GM21423 (cell line): ENCODE data around the gene SLC2A9.
"Not testable (repeated sequence)": the region's sequence is repeated elsewhere in the genome, so short reads cannot be mapped to it uniquely, and the experiment has no call there.

ENCODE experiments used
- ATAC-seq: cut with Tn5 transposase; IDR thresholded peaks from one replicate; pipeline ENCODE4 v1.9.1; 2021; ENCODE audit warnings: mild to moderate bottlenecking, moderate library complexity; ENCODE audit not compliant: unreplicated experiment

The SLC2A9 gene

GRCh38 chr4:9933956-9934355 lies 87.3 kb downstream of the SLC2A9 start:
- no peak for ATAC-seq

GRCh38 chr4:9933184-9933583 lies 88.1 kb downstream of the SLC2A9 start:
- ATAC-seq = no peak

- ATAC-seq = no peak
Measured at GRCh38 chr4:9932771-9933170, 88.5 kb downstream of the SLC2A9 start.

- no peak for ATAC-seq
Measured at GRCh38 chr4:9931146-9931545, 90.2 kb downstream of the SLC2A9 start.

- no peak for ATAC-seq
Measured at GRCh38 chr4:9929111-9929510, 92.2 kb downstream of the SLC2A9 start.

- no peak for ATAC-seq
Measured at GRCh38 chr4:9927341-9928007, 93.8 kb downstream of the SLC2A9 start.

- no peak for ATAC-seq
Measured at GRCh38 chr4:9926586-9926985, 94.7 kb downstream of the SLC2A9 start.

- ATAC-seq = no peak
Measured at GRCh38 chr4:9925750-9926439, 95.4 kb downstream of the SLC2A9 start.

GRCh38 chr4:9924750-9925149 lies 96.5 kb downstream of the SLC2A9 start:
- ATAC-seq = no peak

GRCh38 chr4:9923195-9923812 lies 98.0 kb downstream of the SLC2A9 start:
- no peak for ATAC-seq

GRCh38 chr4:9921326-9921725 lies 100.0 kb downstream of the SLC2A9 start:
- ATAC-seq = no peak

GRCh38 chr4:9920029-9920428 lies 101.3 kb downstream of the SLC2A9 start:
- ATAC-seq = no peak

- no peak for ATAC-seq
Measured at GRCh38 chr4:9919047-9919446, 102.2 kb downstream of the SLC2A9 start.

- ATAC-seq = no peak
Measured at GRCh38 chr4:9918484-9918883, 102.8 kb downstream of the SLC2A9 start.

GRCh38 chr4:9916937-9917336 lies 104.4 kb downstream of the SLC2A9 start:
- ATAC-seq = no peak

GRCh38 chr4:9916346-9916745 lies 105.0 kb downstream of the SLC2A9 start:
- no peak for ATAC-seq

GRCh38 chr4:9913846-9914245 lies 107.5 kb downstream of the SLC2A9 start:
- ATAC-seq = no peak

GRCh38 chr4:9906996-9907395 lies 114.3 kb downstream of the SLC2A9 start:
- no peak for ATAC-seq

- no peak for ATAC-seq
Measured at GRCh38 chr4:9904976-9905587, 116.2 kb downstream of the SLC2A9 start.

- no peak for ATAC-seq
Measured at GRCh38 chr4:9903317-9903716, 118.0 kb downstream of the SLC2A9 start.

GRCh38 chr4:9901257-9901656 lies 120.0 kb downstream of the SLC2A9 start:
- ATAC-seq = no peak

GRCh38 chr4:9900633-9901032 lies 120.7 kb downstream of the SLC2A9 start:
- not testable (repeated sequence) for ATAC-seq
